IgD-negative memory B cell (primary cell): ENCODE data around the gene NEDD4L. TPM values are rescaled to one million over a fixed set of nuclear protein-coding genes. Genes with fewer than 3 reads are reported as not detected.

Experiments used
- H3K27ac Mint-ChIP-seq, 3 donors: one replicate each; pipeline ENCODE4 v1.8.0; 2020 to 2022; ENCODE audit warnings: mild to moderate bottlenecking in 3 of 3, mixed read lengths in 3 of 3, moderate library complexity in 1 of 3
- H3K27me3 Mint-ChIP-seq: one replicate; pipeline ENCODE4 v1.8.0; 2021; ENCODE audit warnings: mixed read lengths
- H3K36me3 Mint-ChIP-seq: one replicate; pipeline ENCODE4 v1.8.0; 2020; ENCODE audit warnings: mild to moderate bottlenecking, mixed read lengths
- H3K4me1 Mint-ChIP-seq, 3 donors: one replicate each; pipeline ENCODE4 v1.8.0; 2020 to 2022; ENCODE audit warnings: mixed read lengths in 3 of 3, mild to moderate bottlenecking in 1 of 3
- H3K4me3 Mint-ChIP-seq, 4 donors: one replicate each; pipeline ENCODE4 v1.8.0; 2020 to 2022; ENCODE audit warnings: mild to moderate bottlenecking in 4 of 4, mixed read lengths in 4 of 4, moderate library complexity in 3 of 4
- H3K9me3 Mint-ChIP-seq, 3 donors: one replicate each; pipeline ENCODE4 v1.8.0; 2020 to 2021; ENCODE audit warnings: mixed read lengths in 3 of 3, mild to moderate bottlenecking in 1 of 3
- polyA plus RNA-seq: library from polyadenylated mRNA; unstranded; fragments of 300-500 nt; fragmentation: Illumina TruSeq; gene quantifications from one replicate; pipeline ENCODE4 v1.2.3, GENCODE V29; 2021

The NEDD4L gene
- polyA plus RNA-seq, 1 donor from 2014 or later = 9.6 TPM

- no peaks in the 10 kb centered on the region for H3K27me3 Mint-ChIP-seq
- no peak overlapping the region for H3K27ac Mint-ChIP-seq
- H3K36me3 Mint-ChIP-seq = peaks cover 5% of the 10 kb centered on the region
- H3K4me1 Mint-ChIP-seq = peaks cover 4 to 7% (median 5%) of the 10 kb centered on the region in 3 donors
- peaks cover 0 to 5% (median 0%) of the 10 kb centered on the region in 3 donors for H3K9me3 Mint-ChIP-seq
- H3K4me3 Mint-ChIP-seq = no peak overlapping the region
Measured at GRCh38 chr18:58020567-58021107, 23.4 kb upstream of the NEDD4L start.

GRCh38 chr18:58021504-58021903, 22.5 kb upstream of the NEDD4L start:
- Mint-ChIP-seq H3K4me3 (no peak overlapping the region), H3K9me3 (peaks cover 0 to under 1% (median 0%) of the 10 kb centered on the region in 3 donors), H3K36me3 (peaks cover 1% of the 10 kb centered on the region), H3K4me1 (no peaks in the 10 kb centered on the region), H3K27me3 (no peaks in the 10 kb centered on the region), H3K27ac (peak overlapping the region in 1 of 3 donors; percentile 9)

DNA sequence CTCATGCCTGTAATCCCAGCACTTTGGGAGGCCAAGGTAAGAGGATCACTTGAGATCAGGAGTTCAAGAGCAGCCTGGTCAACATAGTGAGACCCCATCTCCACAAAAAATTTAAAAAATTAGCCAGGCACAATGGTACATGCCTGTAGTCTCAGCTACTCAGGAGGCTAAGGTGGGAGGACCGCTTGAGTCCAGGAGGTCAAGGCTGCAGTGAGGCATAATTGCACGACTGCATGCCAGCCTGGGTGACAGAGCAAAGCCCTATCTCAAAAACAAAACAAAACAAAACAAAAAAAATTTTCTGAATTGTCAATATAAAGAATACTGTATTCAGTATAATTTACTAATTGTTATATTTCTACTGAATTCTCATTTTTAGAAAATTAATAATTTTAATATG, 20.9 kb upstream of the NEDD4L start:
- Mint-ChIP-seq H3K9me3 (no peaks in the 10 kb centered on the region), H3K27ac (no peak overlapping the region), H3K27me3 (no peaks in the 10 kb centered on the region), H3K36me3 (peaks cover 1% of the 10 kb centered on the region), H3K4me3 (no peak overlapping the region), H3K4me1 (no peaks in the 10 kb centered on the region)

DNA sequence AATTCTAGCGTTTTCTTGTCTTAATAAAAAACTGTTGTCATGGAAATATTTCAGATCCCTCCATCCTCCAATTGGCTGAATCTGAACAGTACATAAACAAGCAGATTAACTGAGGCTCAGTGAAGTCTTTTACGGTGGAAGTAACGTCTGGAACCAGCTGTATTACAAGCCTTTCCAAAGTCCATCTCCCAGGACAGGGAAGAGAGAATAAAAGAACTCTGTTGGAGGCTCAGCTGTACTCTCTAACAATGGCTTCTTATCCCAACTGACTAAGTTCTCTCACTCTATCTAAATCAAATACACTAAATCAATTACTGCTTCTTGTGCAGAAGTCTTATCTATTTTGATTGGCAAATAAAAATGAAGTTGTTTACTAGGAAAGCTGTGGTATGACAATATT, 19.9 kb upstream of the NEDD4L start:
- Mint-ChIP-seq H3K36me3 (peaks cover 1% of the 10 kb centered on the region), H3K27me3 (no peaks in the 10 kb centered on the region), H3K9me3 (no peaks in the 10 kb centered on the region)

GRCh38 chr18:58025205-58025604, 18.8 kb upstream of the NEDD4L start:
- Mint-ChIP-seq H3K9me3 (no peaks in the 10 kb centered on the region), H3K36me3 (peaks cover 1% of the 10 kb centered on the region), H3K4me1 (no peaks in the 10 kb centered on the region), H3K27me3 (no peaks in the 10 kb centered on the region), H3K27ac (no peak overlapping the region), H3K4me3 (no peak overlapping the region)

More for the DNA sequence above, 19.9 kb upstream of the NEDD4L start:
- Mint-ChIP-seq H3K4me3 (no peak overlapping the region), H3K27ac (no peak overlapping the region), H3K4me1 (no peaks in the 10 kb centered on the region)

- H3K27ac Mint-ChIP-seq = no peak overlapping the region
- no peaks in the 10 kb centered on the region for H3K4me1 Mint-ChIP-seq
- H3K36me3 Mint-ChIP-seq = peaks cover 1% of the 10 kb centered on the region
- no peak overlapping the region for H3K4me3 Mint-ChIP-seq
- H3K9me3 Mint-ChIP-seq = no peaks in the 10 kb centered on the region
- no peaks in the 10 kb centered on the region for H3K27me3 Mint-ChIP-seq
Measured at GRCh38 chr18:58025733-58026132, 18.3 kb upstream of the NEDD4L start.

DNA sequence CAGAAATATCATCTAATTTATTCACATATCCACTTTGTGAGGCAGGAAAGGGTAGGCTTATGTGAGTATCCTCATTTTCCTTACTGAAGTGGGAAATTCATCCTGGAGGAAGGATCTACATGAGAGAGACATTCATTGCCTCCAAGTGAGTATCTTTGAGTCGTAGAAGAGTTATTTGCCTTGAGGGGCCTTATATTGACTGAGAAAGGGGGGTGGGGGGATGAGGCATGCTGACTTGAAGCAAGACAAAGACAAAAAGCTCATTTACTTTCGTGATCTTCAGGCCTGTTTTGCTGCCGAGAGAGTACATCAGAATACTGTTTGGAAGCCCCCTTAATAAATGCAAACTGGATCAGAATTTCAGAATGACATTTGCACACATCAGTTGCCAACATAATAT, 17.6 kb upstream of the NEDD4L start:
- Mint-ChIP-seq H3K27ac (no peak overlapping the region), H3K36me3 (peaks cover 1% of the 10 kb centered on the region), H3K9me3 (no peaks in the 10 kb centered on the region), H3K27me3 (no peaks in the 10 kb centered on the region), H3K4me1 (no peaks in the 10 kb centered on the region), H3K4me3 (no peak overlapping the region)

- H3K4me1 Mint-ChIP-seq = no peaks in the 10 kb centered on the region
- H3K27ac Mint-ChIP-seq = no peak overlapping the region
- no peak overlapping the region for H3K4me3 Mint-ChIP-seq
- H3K36me3 Mint-ChIP-seq = peaks cover 1% of the 10 kb centered on the region
- no peaks in the 10 kb centered on the region for H3K27me3 Mint-ChIP-seq
- H3K9me3 Mint-ChIP-seq = no peaks in the 10 kb centered on the region
Measured at GRCh38 chr18:58026857-58027256, 17.2 kb upstream of the NEDD4L start.

- H3K4me1 Mint-ChIP-seq = no peaks in the 10 kb centered on the region
- no peaks in the 10 kb centered on the region for H3K9me3 Mint-ChIP-seq
- H3K36me3 Mint-ChIP-seq = peaks cover 1% of the 10 kb centered on the region
- no peak overlapping the region for H3K27ac Mint-ChIP-seq
- H3K4me3 Mint-ChIP-seq = no peak overlapping the region
- no peaks in the 10 kb centered on the region for H3K27me3 Mint-ChIP-seq
Measured at GRCh38 chr18:58027341-58027740, 16.7 kb upstream of the NEDD4L start.

GRCh38 chr18:58028109-58028784, 15.8 kb upstream of the NEDD4L start:
- Mint-ChIP-seq H3K36me3 (peaks cover 1% of the 10 kb centered on the region), H3K27ac (no peak overlapping the region), H3K4me3 (no peak overlapping the region), H3K27me3 (no peaks in the 10 kb centered on the region), H3K9me3 (no peaks in the 10 kb centered on the region), H3K4me1 (no peaks in the 10 kb centered on the region)

GRCh38 chr18:58032233-58032632, 11.8 kb upstream of the NEDD4L start:
- Mint-ChIP-seq H3K36me3 (no peaks in the 10 kb centered on the region), H3K27me3 (no peaks in the 10 kb centered on the region), H3K27ac (no peak overlapping the region), H3K4me3 (no peak overlapping the region), H3K4me1 (peaks cover 0 to 10% (median 0%) of the 10 kb centered on the region in 3 donors), H3K9me3 (no peaks in the 10 kb centered on the region)

- Mint-ChIP-seq H3K36me3 (no peaks in the 10 kb centered on the region), H3K4me3 (no peak overlapping the region), H3K4me1 (peaks cover 3 to 13% (median 6%) of the 10 kb centered on the region in 3 donors), H3K27me3 (no peaks in the 10 kb centered on the region), H3K27ac (no peak overlapping the region), H3K9me3 (no peaks in the 10 kb centered on the region)
Measured at GRCh38 chr18:58033216-58033615, 10.8 kb upstream of the NEDD4L start.

- Mint-ChIP-seq H3K27ac (no peak overlapping the region), H3K4me3 (no peak overlapping the region), H3K36me3 (no peaks in the 10 kb centered on the region), H3K4me1 (peaks cover 5 to 16% (median 9%) of the 10 kb centered on the region in 3 donors), H3K9me3 (no peaks in the 10 kb centered on the region), H3K27me3 (no peaks in the 10 kb centered on the region)
Measured at GRCh38 chr18:58034370-58034769, 9.7 kb upstream of the NEDD4L start.

DNA sequence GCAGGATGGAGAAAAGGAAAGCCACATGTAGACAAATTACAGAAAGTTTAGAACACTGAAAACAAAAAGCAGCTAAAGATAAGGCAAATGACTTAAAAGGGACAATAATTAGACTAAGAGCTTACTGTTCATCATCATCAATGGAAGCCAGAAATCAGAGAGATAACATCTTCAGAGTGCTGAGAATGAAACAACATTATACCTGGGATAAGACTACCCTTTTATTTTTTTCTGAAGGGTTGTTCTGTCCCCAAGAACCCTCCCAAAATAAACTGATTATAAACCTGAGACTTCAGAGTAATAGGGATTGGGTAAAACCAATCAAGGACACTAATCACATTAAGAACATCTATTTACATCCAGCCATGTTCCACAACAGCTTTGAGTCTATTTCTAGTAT, 6.9 kb upstream of the NEDD4L start:
- H3K4me3 Mint-ChIP-seq = no peak overlapping the region
- H3K27me3 Mint-ChIP-seq = no peaks in the 10 kb centered on the region
- no peaks in the 10 kb centered on the region for H3K9me3 Mint-ChIP-seq
- no peaks in the 10 kb centered on the region for H3K36me3 Mint-ChIP-seq
- H3K4me1 Mint-ChIP-seq = peaks cover 9 to 20% (median 13%) of the 10 kb centered on the region in 3 donors
- H3K27ac Mint-ChIP-seq = peak overlapping the region in 1 of 3 donors; percentile 74

GRCh38 chr18:58038063-58038462, 6.0 kb upstream of the NEDD4L start:
- Mint-ChIP-seq H3K9me3 (no peaks in the 10 kb centered on the region), H3K4me1 (peaks cover 16 to 25% (median 19%) of the 10 kb centered on the region in 3 donors), H3K27ac (peak overlapping the region in 2 of 3 donors; percentile 12 to 80), H3K27me3 (no peaks in the 10 kb centered on the region), H3K4me3 (peak overlapping the region in 3 of 4 donors; percentile 7 to 69 (median 28)), H3K36me3 (no peaks in the 10 kb centered on the region)

DNA sequence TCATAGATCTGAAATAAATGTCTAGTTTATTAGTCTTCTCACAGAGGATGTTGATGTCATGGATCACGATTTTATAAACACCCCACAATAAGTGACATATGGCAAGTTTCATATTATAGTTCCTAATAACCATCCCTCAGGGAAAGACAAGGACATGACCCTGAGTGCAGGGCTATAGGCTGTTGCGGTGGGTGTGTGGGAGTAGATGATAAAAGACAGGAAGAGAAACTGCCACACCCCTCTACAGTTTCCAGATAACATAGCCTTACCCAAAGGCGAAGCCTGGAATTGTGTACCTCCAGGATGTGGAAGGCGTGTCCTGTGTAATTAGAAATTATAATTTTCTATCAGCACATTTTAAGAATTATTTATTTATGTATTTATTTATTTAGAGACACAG, 2.4 kb upstream of the NEDD4L start:
- Mint-ChIP-seq H3K4me1 (peaks cover 25 to 32% (median 26%) of the 10 kb centered on the region in 3 donors), H3K9me3 (no peaks in the 10 kb centered on the region), H3K27ac (no peak overlapping the region), H3K27me3 (no peaks in the 10 kb centered on the region), H3K4me3 (peak overlapping the region in 2 of 4 donors; percentile 25 to 70), H3K36me3 (no peaks in the 10 kb centered on the region)
